GM21367 (cell line): ENCODE results near the gene RNF214.
"Not testable (repeated sequence)": the region's sequence is repeated elsewhere in the genome, so short reads cannot be mapped to it uniquely, and the experiment has no call there.

Source experiments
- ATAC-seq: cut with Tn5 transposase; IDR thresholded peaks from one replicate; pipeline ENCODE4 v1.9.1; 2021; ENCODE audit not compliant: unreplicated experiment

The RNF214 gene

GRCh38 chr11:117232092-117232878, at the start of gene RNF214:
Gene RNF214 (plus strand): TSS chr11:117232671. CDS start chr11:117234273, 1,602 bp downstream.
- ATAC-seq = no peak

GRCh38 chr11:117183178-117183577, 49.3 kb upstream of the RNF214 start:
- not testable (repeated sequence) for ATAC-seq

- ATAC-seq = no peak
These were observed 48.6 kb upstream of the RNF214 start for GRCh38 chr11:117183724-117184349.

GRCh38 chr11:117185736-117186430, 46.6 kb upstream of the RNF214 start:
- no peak for ATAC-seq

- no peak for ATAC-seq
These were observed 46.1 kb upstream of the RNF214 start for GRCh38 chr11:117186431-117186761.

GRCh38 chr11:117187007-117187406, 45.5 kb upstream of the RNF214 start:
- ATAC-seq = no peak

- no peak for ATAC-seq
These were observed 45.1 kb upstream of the RNF214 start for GRCh38 chr11:117187428-117187798.

GRCh38 chr11:117187799-117188481, 44.5 kb upstream of the RNF214 start:
- ATAC-seq = no peak

GRCh38 chr11:117188620-117189081, 43.8 kb upstream of the RNF214 start:
- ATAC-seq = no peak

GRCh38 chr11:117189191-117189940, 43.1 kb upstream of the RNF214 start:
- ATAC-seq = no peak

- no peak for ATAC-seq
These were observed 42.4 kb upstream of the RNF214 start for GRCh38 chr11:117189941-117190544.

- ATAC-seq = no peak
These were observed 40.6 kb upstream of the RNF214 start for GRCh38 chr11:117191680-117192400.

- ATAC-seq = no peak
These were observed 40.0 kb upstream of the RNF214 start for GRCh38 chr11:117192401-117192875.

- ATAC-seq = no peak
These were observed 39.1 kb upstream of the RNF214 start for GRCh38 chr11:117193130-117194020.

GRCh38 chr11:117194267-117194666, 38.2 kb upstream of the RNF214 start:
- no peak for ATAC-seq

- ATAC-seq = no peak
These were observed 37.2 kb upstream of the RNF214 start for GRCh38 chr11:117195258-117195657.

GRCh38 chr11:117195761-117196160, 36.7 kb upstream of the RNF214 start:
- no peak for ATAC-seq

GRCh38 chr11:117197006-117197405, 35.5 kb upstream of the RNF214 start:
- ATAC-seq = no peak
